A673 (cell line): ENCODE results near the gene ABCA9.

Experiments used
- EZH2 ChIP-seq: fragments of 200-600 bp; sonication (generic); IDR thresholded peaks from 2 replicates; pipeline ENCODE4 v1.6.1; 2017; ENCODE audit warnings: borderline replicate concordance, low read depth, mild to moderate bottlenecking, mixed read lengths, antibody characterized with exemption, low read length; ENCODE audit not compliant: poor library complexity, severe bottlenecking
- TF ChIP-seq, protein P1 (sequence below): fragments of 300-800, 200-600 bp; sonication (generic); conservative IDR thresholded peaks from 2 replicates; pipeline ENCODE4 v1.5.1; 2017; ENCODE audit warnings: low read depth, mild to moderate bottlenecking, antibody characterized with exemption, low read length, moderate library complexity, mixed read lengths

DNA sequence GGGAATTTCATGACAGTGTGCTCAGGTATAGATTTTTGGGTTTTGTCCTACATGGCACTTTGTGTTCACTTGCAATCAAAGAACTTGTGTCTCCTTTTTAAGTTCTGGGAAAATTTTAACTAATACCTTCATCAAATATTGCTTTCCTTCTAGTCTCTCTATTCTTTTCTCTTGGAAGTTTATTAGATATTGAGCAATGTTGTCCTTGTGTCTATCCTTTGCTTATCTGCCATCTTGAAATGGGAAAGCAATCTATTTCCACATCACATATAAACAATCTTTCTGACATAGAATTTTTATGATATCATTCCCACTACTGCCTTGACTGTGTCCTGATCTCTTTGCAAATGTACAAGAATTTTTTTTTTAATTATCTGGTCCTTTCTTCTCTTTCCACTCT lies 4.4 kb upstream of the ABCA9 start:
- TF ChIP-seq, protein P1, sequence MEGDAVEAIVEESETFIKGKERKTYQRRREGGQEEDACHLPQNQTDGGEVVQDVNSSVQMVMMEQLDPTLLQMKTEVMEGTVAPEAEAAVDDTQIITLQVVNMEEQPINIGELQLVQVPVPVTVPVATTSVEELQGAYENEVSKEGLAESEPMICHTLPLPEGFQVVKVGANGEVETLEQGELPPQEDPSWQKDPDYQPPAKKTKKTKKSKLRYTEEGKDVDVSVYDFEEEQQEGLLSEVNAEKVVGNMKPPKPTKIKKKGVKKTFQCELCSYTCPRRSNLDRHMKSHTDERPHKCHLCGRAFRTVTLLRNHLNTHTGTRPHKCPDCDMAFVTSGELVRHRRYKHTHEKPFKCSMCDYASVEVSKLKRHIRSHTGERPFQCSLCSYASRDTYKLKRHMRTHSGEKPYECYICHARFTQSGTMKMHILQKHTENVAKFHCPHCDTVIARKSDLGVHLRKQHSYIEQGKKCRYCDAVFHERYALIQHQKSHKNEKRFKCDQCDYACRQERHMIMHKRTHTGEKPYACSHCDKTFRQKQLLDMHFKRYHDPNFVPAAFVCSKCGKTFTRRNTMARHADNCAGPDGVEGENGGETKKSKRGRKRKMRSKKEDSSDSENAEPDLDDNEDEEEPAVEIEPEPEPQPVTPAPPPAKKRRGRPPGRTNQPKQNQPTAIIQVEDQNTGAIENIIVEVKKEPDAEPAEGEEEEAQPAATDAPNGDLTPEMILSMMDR, result no peak
- no peak for TF ChIP-seq EZH2
